ENCODE results near the gene ITGB3.

GRCh38 chr17:47243737-47244598 is 9.7 kb upstream of the ITGB3 start:
- no peak for TF ChIP-seq POLR2A (IDR thresholded peaks at IDR 0.05)
- no peak for TF ChIP-seq POLR2AphosphoS5 (IDR thresholded peaks at IDR 0.05)
- TF ChIP-seq CTCF (IDR thresholded peaks at IDR 0.05) = no peak
- no peak for TF ChIP-seq EP300 (IDR thresholded peaks at IDR 0.05)
